HCT116 (cell line): Measurements from ENCODE around the gene TUBB4B. TPM values are rescaled to one million over a fixed set of nuclear protein-coding genes. Genes with fewer than 3 reads are reported as not detected.
A peak's percentile ranks its signal among the peaks of the same experiment; 100 is the strongest.

Experiments
- ATAC-seq: fragments of 200-7000 bp; cut with Tn5 transposase; 2 replicates; pipeline ENCODE4 v1.9.1; 2020; ENCODE audit warnings: mild to moderate bottlenecking, moderate library complexity
- Bru-seq: library from RNA; stranded (reverse); fragments of 400-500 nt; gene quantifications from one replicate; lab custom pipeline; 2021; lab: Mats Ljungman, UMichigan
- BruChase-seq, 2 experiments: library from RNA; stranded (reverse); fragments of 400-500 nt; gene quantifications; one replicate each; lab custom pipeline; 2021; lab: Mats Ljungman, UMichigan
- BruUV-seq: library from RNA; stranded (reverse); fragments of 400-500 nt; replicated peaks from 2 replicates; lab custom pipeline; 2021; lab: Mats Ljungman, UMichigan
- CTCF ChIA-PET: fragments of 300-600 bp; sonication (Branson Sonifier 250); formaldehyde crosslinking; loops from one replicate; lab custom pipeline; 2021; ENCODE audit warnings: antibody characterized with exemption; lab: Charles Lee
- POLR2A ChIA-PET: fragments of 300-600, 350-600 bp; sonication (Branson Sonifier 250); formaldehyde crosslinking; loops from one replicate; lab custom pipeline; 2021; ENCODE audit warnings: antibody characterized with exemption; lab: Charles Lee
- RAD21 ChIA-PET, 2 experiments: fragments of 300-600 bp; sonication (Branson Sonifier 250); formaldehyde crosslinking; loops; one replicate each; lab custom pipeline; 2023; ENCODE audit warnings: low total read pairs in 2 of 2; ENCODE audit not compliant: uncharacterized antibody in 2 of 2, unreplicated experiment in 2 of 2, low non-redundant PET in 1 of 2; lab: Charles Lee
- DNase-seq: peaks from one replicate; pipeline ENCODE4 v3.0.0-alpha.2; 2010; ENCODE audit warnings: low read depth, low spot score
- H2AFZ ChIP-seq: fragments of 200-600 bp; shearing (Covaris generic), sonication (generic); 2 replicates; pipeline ENCODE4 v1.6.1; 2017; ENCODE audit warnings: low read depth, mixed run types, mixed read lengths, antibody characterized with exemption, low read length; ENCODE audit not compliant: poor library complexity, severe bottlenecking
- H3K27ac ChIP-seq: 2 replicates; pipeline ENCODE4 v1.5.1; 2012; ENCODE audit warnings: low read depth, low read length
- H3K27me3 ChIP-seq: fragments of 200-600 bp; sonication (generic); 2 replicates; pipeline ENCODE4 v1.6.1; 2016; ENCODE audit warnings: mixed run types, low read length, mixed read lengths; ENCODE audit not compliant: insufficient read depth
- H3K36me3 ChIP-seq, 2 experiments: fragments of 200-500 bp in 1 of 2; fragments of 200-600 bp in 1 of 2; sonication (Bioruptor generic) in 1 of 2; sonication (generic) in 1 of 2; 2 replicates each; pipeline versions ENCODE4 v1.5.1 to v1.6.1; 2014 to 2016; ENCODE audit warnings: low read length in 2 of 2, inconsistent platforms in 1 of 2, mixed read lengths in 1 of 2, mixed run types in 1 of 2; ENCODE audit not compliant: insufficient read depth in 2 of 2, control insufficient read depth in 1 of 2
- H3K4me1 ChIP-seq, 2 experiments: fragments of 200-600 bp in 1 of 2; sonication (generic) in 1 of 2; 2 replicates each; pipeline versions ENCODE4 v1.5.1 to v1.6.1; 2012 to 2017; ENCODE audit warnings: low read length in 2 of 2, inconsistent platforms in 1 of 2, mild to moderate bottlenecking in 1 of 2, mixed read lengths in 1 of 2, mixed run types in 1 of 2, moderate library complexity in 1 of 2; ENCODE audit not compliant: insufficient read depth in 2 of 2, control insufficient read depth in 1 of 2
- H3K4me2 ChIP-seq: fragments of 200-600 bp; sonication (generic); 2 replicates; pipeline ENCODE4 v1.6.1; 2017; ENCODE audit warnings: mixed run types, low read length, mixed read lengths
- H3K4me3 ChIP-seq, 2 experiments: fragments of 200-600 bp in 1 of 2; sonication (generic) in 1 of 2; replicated peaks in 1 of 2; 2 replicates each; pipeline ENCODE4 v1.5.1; 2011 to 2016; ENCODE audit warnings: low read length in 2 of 2, control low read depth in 1 of 2, low read depth in 1 of 2, mild to moderate bottlenecking in 1 of 2, mixed read lengths in 1 of 2, mixed run types in 1 of 2
- H3K79me2 ChIP-seq: fragments of 200-600 bp; sonication (generic); 2 replicates; pipeline ENCODE4 v1.6.1; 2017; ENCODE audit warnings: mild to moderate bottlenecking, mixed run types, low read length, moderate library complexity, mixed read lengths; ENCODE audit not compliant: insufficient read depth
- H3K9ac ChIP-seq: fragments of 200-600 bp; sonication (generic); 2 replicates; pipeline ENCODE4 v1.6.1; 2016; ENCODE audit warnings: low read length, mixed read lengths
- H3K9me2 ChIP-seq: fragments of 200-600 bp; sonication (generic), shearing (Covaris generic); 2 replicates; pipeline ENCODE4 v1.6.1; 2017; ENCODE audit warnings: mixed run types, mild to moderate bottlenecking, moderate library complexity; ENCODE audit not compliant: insufficient read depth
- H3K9me3 ChIP-seq, 2 experiments: fragments of 200-500 bp in 1 of 2; fragments of 200-600 bp in 1 of 2; sonication (Bioruptor generic) in 1 of 2; sonication (generic) in 1 of 2; 2 replicates each; pipeline ENCODE4 v1.6.1; 2014 to 2017; ENCODE audit warnings: low read length in 2 of 2, mixed read lengths in 2 of 2, inconsistent platforms in 1 of 2, low read depth in 1 of 2, mild to moderate bottlenecking in 1 of 2, mixed run types in 1 of 2, moderate library complexity in 1 of 2; ENCODE audit not compliant: control insufficient read depth in 1 of 2, insufficient read depth in 1 of 2
- H4K20me1 ChIP-seq: fragments of 200-600 bp; sonication (generic), shearing (Covaris generic); 2 replicates; pipeline ENCODE4 v1.6.1; 2017; ENCODE audit warnings: mixed run types, mild to moderate bottlenecking, moderate library complexity; ENCODE audit not compliant: insufficient read depth
- ELF1 ChIP-seq: IDR thresholded peaks from 2 replicates; pipeline ENCODE4 v1.6.1; 2012; ENCODE audit warnings: low read depth, borderline replicate concordance
- JUND ChIP-seq: IDR thresholded peaks from 2 replicates; pipeline ENCODE4 v1.6.1; 2012
- POLR2A ChIP-seq: IDR thresholded peaks from 2 replicates; pipeline ENCODE4 v1.7.0; 2011; ENCODE audit warnings: borderline replicate concordance; ENCODE audit not compliant: insufficient read depth, insufficient read length; ENCODE audit errors: extremely low read depth
- POLR2AphosphoS5 ChIP-seq: IDR thresholded peaks from 2 replicates; pipeline ENCODE4 v1.6.1; 2011; ENCODE audit warnings: mild to moderate bottlenecking, low read depth, low read length, moderate library complexity
- RAD21 ChIP-seq: IDR thresholded peaks from 2 replicates; pipeline ENCODE4 v1.6.1; 2012; ENCODE audit warnings: low read depth, mild to moderate bottlenecking
- SRF ChIP-seq: IDR thresholded peaks from 2 replicates; pipeline ENCODE4 v1.6.1; 2012; ENCODE audit warnings: low read depth
- TCF7L2 ChIP-seq: IDR thresholded peaks from 2 replicates; pipeline ENCODE4 v1.7.0; 2011; ENCODE audit warnings: borderline replicate concordance, inconsistent platforms; ENCODE audit not compliant: insufficient read depth, insufficient read length; ENCODE audit errors: extremely low read depth
- YY1 ChIP-seq: IDR thresholded peaks from 2 replicates; pipeline ENCODE4 v1.6.1; 2011; ENCODE audit warnings: low read length, low read depth, moderate library complexity, mild to moderate bottlenecking; ENCODE audit not compliant: insufficient replicate concordance; ENCODE audit errors: extremely low read depth
- intact Hi-C: fragments of 100-400 bp; cut with micrococcal nuclease; formaldehyde crosslinking; loops from 2 replicates; pipeline ENCODE4 v1.10.0; 2022
- long read RNA-seq: library from polyadenylated mRNA; unstranded; transcript quantifications from one replicate; pipeline ENCODE4 v2.0.0, GENCODE V29; 2021; ENCODE audit not compliant: unreplicated experiment
- polyA plus RNA-seq: library from polyadenylated mRNA; unstranded; fragments of >200 nt; gene quantifications from 2 replicates; pipeline ENCODE4 v1.2.1, GENCODE V29; 2012; ENCODE audit warnings: missing spikeins
- total RNA-seq: library from RNA; stranded (reverse); gene quantifications from one replicate; pipeline ENCODE4 v1.2.1, GENCODE V29; 2021; ENCODE audit not compliant: unreplicated experiment
- TF ChIP-seq, protein P1 (sequence below): IDR thresholded peaks from 2 replicates; pipeline ENCODE4 v1.6.1; 2011; ENCODE audit warnings: mild to moderate bottlenecking, low read length, moderate library complexity; ENCODE audit not compliant: insufficient replicate concordance; ENCODE audit errors: extremely low read depth
- TF ChIP-seq, protein P2 (sequence below): IDR thresholded peaks from 2 replicates; pipeline ENCODE4 v1.6.1; 2012; ENCODE audit warnings: low read depth

TUBB4B gene
- total RNA-seq (502 TPM), Bru-seq, nascent RNA (percentile 98 among the genes with signal in this experiment), BruChase-seq, experiment 1, labeled RNA remaining after a 6-hour chase (percentile 98 among the genes with signal in this experiment), BruChase-seq, experiment 2, labeled RNA remaining after a 2-hour chase (percentile 100 among the genes with signal in this experiment)
- polyA plus RNA-seq: 824 and 914 TPM in 2 replicates
- long read RNA-seq, transcript TUBB4B-201 (4 exons, 1,637 nt): major isoform, 311 of 1,172 reads
- long read RNA-seq, partial matches to known transcripts: 18 of 1,172 reads
- long read RNA-seq, other reads (novel, unspliced or antisense): 842 of 1,172 reads

DNA sequence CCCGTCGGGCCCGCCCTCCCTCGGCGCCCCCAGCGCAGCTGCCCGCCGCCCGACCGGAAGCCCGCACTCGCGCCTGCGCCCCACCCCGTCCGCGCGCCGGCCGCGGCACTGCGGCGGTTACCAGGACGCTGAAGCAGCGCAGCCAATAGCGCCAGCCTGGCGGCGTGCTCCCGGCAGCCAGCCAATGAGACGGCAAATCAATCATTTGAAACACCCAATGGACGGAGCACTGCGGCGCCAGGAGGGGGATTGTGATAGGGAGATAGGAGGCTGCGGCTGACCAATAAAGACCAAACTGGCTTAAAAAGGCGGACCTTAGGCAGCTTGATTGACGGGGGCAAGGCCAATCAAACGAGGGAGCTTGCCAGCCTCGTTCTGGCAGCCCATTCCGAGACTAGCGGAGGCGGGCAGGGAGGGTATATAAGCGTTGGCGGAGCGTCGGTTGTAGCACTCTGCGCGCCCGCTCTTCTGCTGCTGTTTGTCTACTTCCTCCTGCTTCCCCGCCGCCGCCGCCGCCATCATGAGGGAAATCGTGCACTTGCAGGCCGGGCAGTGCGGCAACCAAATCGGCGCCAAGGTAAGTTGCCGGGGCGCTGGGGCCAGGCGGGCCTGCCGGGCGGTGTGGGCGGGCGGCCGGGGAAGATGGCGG is at the start of gene TUBB4B:
Gene TUBB4B (plus strand): TSS at position 447 of the 649 bp plus-strand sequence. CDS start 74 bp downstream, at position 521.
- H3K9ac ChIP-seq: peak within 1 kb of the TSS; percentile 97
- POLR2A ChIA-PET: interaction anchor here (0.6 to 1.9 kb wide), 30 partner anchors 9 to 293 kb away, joined by 3 to 39 read pairs (median 5); partner anchors contain the start of genes ANAPC2, DPP7, ENTPD2 and ENTPD8
- H3K36me3 ChIP-seq: peaks cover 11 to 21% of the 10 kb centered on the region in 2 experiments
- ATAC-seq: peak; percentile 75
- peaks cover 31 to 61% of the 10 kb centered on the region in 2 experiments for H3K4me1 ChIP-seq
- intact Hi-C loops: loop anchor here (1.0 kb wide), 2 partner anchors 14 to 41 kb away; partner anchors contain the start of genes NELFB and TPRN
- H4K20me1 ChIP-seq: peaks cover 21% of the 10 kb centered on the region; the same call in 1 of the 2 replicates
- no peaks in the 10 kb centered on the region for H3K27me3 ChIP-seq
- no peaks in the 10 kb centered on the region for H3K9me3 ChIP-seq
- peak within 1 kb of the TSS; percentile 100 for H3K27ac ChIP-seq
- H2AFZ ChIP-seq: no peak within 1 kb of the TSS
- RAD21 ChIA-PET: no interaction called here
- no peaks in the 10 kb centered on the region for H3K9me2 ChIP-seq
- no TSS peak for BruUV-seq
- TF ChIP-seq, protein P1, sequence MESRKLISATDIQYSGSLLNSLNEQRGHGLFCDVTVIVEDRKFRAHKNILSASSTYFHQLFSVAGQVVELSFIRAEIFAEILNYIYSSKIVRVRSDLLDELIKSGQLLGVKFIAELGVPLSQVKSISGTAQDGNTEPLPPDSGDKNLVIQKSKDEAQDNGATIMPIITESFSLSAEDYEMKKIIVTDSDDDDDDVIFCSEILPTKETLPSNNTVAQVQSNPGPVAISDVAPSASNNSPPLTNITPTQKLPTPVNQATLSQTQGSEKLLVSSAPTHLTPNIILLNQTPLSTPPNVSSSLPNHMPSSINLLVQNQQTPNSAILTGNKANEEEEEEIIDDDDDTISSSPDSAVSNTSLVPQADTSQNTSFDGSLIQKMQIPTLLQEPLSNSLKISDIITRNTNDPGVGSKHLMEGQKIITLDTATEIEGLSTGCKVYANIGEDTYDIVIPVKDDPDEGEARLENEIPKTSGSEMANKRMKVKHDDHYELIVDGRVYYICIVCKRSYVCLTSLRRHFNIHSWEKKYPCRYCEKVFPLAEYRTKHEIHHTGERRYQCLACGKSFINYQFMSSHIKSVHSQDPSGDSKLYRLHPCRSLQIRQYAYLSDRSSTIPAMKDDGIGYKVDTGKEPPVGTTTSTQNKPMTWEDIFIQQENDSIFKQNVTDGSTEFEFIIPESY: peak; percentile 60
- TF ChIP-seq SRF: no peak
- no peak for TF ChIP-seq JUND
- no peak for TF ChIP-seq ELF1
- TF ChIP-seq TCF7L2: peak; percentile 6
- TF ChIP-seq, protein P2, sequence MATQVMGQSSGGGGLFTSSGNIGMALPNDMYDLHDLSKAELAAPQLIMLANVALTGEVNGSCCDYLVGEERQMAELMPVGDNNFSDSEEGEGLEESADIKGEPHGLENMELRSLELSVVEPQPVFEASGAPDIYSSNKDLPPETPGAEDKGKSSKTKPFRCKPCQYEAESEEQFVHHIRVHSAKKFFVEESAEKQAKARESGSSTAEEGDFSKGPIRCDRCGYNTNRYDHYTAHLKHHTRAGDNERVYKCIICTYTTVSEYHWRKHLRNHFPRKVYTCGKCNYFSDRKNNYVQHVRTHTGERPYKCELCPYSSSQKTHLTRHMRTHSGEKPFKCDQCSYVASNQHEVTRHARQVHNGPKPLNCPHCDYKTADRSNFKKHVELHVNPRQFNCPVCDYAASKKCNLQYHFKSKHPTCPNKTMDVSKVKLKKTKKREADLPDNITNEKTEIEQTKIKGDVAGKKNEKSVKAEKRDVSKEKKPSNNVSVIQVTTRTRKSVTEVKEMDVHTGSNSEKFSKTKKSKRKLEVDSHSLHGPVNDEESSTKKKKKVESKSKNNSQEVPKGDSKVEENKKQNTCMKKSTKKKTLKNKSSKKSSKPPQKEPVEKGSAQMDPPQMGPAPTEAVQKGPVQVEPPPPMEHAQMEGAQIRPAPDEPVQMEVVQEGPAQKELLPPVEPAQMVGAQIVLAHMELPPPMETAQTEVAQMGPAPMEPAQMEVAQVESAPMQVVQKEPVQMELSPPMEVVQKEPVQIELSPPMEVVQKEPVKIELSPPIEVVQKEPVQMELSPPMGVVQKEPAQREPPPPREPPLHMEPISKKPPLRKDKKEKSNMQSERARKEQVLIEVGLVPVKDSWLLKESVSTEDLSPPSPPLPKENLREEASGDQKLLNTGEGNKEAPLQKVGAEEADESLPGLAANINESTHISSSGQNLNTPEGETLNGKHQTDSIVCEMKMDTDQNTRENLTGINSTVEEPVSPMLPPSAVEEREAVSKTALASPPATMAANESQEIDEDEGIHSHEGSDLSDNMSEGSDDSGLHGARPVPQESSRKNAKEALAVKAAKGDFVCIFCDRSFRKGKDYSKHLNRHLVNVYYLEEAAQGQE: no peak
- TF ChIP-seq RAD21: no peak
- TF ChIP-seq POLR2AphosphoS5: peak; percentile 99
- TF ChIP-seq YY1: peak; percentile 87
- peak; percentile 98 for TF ChIP-seq POLR2A
- TF ChIP-seq, all 23 proteins: peak for 5
- Histone ChIP-seq H3K4me3 (peak within 1 kb of the TSS; percentile 85 to 96), H3K79me2 (peaks cover 40% of the 10 kb centered on the region), H3K4me2 (peak within 1 kb of the TSS; percentile 98)
- peak; percentile 100 for DNase-seq
- CTCF ChIA-PET: interaction anchor here (1.0 to 1.9 kb wide), 5 partner anchors 13 to 211 kb away, joined by 3 to 10 read pairs (median 5); partner anchors contain the start of gene MAN1B1
